Stimulated activated naive CD4-positive, alpha-beta T cell (primary cell): ENCODE results near the gene C19orf12.
"Not testable (repeated sequence)": the region's sequence is repeated elsewhere in the genome, so short reads cannot be mapped to it uniquely, and the experiment has no call there.

ENCODE experiments used
- DNase-seq, 6 experiments: peaks; one replicate each; lab custom pipeline; 2025; lab: John Stamatoyannopoulos, UW

Gene C19orf12

DNA sequence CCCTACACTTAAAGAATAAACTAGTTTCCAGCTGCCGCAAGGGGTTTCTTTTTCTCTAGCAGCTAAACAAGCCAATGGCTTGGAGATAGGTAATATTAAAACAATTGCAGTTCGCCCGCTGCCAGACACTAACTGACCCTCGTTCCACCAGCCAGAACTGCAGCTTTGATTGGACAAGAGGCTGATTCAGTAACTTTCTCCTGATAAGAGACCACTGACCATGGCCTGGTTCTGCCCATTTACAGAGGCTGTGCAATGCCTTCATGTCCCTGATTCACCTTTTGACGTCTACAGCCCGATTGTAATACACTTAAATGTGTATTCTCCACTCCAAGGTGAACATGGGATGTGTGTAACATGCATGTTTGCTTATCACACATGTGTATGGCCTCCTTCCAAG lies 12.8 kb upstream of the C19orf12 start:
- no peak for DNase-seq

DNA sequence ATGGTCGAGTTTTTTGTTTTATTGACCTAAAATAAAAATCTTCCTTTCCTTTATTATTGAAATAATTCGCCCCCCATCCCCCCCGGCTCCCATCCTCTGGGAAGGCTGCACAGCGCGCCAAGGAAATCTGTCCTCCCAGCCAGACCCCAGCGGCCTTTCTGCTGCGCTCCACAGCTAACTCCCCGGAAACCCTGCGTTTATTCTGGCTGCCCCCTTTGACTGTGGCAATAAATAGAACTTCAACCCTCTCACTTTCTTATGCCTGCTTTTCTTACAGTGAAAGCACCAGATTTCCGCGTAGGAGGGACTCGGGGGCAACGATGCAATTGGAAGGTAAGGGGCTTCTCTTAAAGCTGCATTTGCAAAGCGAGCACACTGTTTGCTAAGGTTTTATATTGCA lies 9.7 kb upstream of the C19orf12 start:
- DNase-seq: no peak

DNA sequence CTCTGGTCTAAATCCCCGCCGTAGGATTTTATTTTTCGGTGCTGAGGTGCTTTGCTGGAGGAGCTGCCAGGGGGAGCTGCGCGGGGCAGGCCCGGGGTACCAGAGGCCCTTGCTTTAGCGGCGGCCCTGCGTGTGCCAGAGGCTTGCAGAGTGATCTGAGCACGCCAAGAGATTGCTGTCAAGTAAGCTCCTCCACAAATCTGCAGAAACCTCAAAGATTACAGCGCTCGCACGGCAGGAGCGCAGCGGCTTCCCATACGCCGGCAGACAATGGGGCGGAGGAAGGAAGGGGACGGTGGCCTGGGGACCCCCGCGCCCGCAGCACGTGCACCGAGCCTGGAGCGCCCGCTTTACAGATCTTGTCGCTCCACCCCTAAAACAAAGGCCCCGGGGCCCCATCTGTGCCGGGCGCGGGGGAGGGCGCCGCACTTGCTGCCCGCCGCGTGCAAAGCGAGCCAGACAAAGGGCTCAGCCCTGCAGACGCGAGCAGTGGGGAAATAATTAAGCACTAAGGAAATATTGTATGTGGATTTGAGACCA lies 9.1 kb upstream of the C19orf12 start:
- peak in 4 of 6 experiments; percentile 10 to 47 (median 29) for DNase-seq

DNA sequence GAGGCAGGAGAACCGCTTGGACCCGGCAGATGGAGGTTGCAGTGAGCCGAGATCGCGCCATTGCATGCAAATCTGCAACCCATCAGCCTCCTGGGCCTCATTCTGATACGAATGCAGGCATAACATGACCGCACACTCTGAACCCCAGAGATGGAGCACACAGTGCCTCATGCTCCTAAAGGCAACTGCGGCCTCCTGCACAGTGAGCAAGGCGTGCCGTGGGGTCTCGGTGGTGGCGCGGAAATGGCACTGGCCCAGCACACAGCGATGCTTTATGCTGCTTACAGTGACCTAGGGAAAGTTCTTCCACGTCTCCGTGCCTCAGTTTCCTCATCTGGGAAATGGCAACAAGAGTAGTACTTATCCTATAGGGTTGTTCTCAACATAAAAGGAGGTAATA lies 2.0 kb upstream of the C19orf12 start:
- no peak for DNase-seq

DNA sequence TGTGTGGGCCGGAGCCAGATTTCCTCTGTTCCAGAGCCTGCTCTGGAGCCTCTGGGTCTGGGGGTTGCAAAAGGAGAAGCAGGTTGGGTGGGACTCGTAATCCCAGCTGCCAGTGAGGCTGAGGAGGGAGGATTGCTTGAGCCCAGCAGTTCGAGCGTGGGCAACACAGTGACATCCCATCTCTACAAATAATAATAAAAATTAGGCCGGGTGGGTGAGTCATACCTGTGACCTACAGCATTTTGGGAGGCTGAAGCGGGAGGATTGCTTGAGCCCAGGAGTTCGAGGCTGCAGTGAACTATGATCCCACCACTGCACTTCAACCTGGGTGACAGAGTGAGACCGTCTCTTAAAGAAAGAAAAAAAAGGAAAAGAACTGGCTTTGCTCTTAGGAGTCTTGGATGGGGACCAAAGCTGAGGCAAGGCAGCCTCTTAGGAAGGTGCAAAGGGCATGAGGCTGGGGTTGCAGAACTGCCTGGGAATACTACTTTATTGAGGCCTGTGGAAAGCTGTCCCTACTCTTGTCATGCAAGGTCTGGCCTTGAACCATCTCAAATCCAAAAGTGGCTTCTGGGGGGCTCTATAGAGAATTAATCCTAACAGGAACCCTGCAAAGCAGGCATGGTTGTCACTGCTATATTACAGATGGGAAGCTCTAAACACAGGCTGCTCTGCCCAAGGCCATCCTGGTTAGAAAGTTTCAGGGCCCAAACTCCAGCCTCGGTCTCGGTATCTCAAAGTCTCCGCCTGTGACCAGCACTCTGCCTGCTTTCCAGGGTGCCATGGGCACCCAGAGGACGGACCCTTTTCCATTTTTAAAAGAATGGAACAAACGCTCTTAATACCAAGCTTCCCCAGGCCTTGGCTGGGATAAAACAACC lies 880 bp upstream of the C19orf12 start:
- DNase-seq: peak in 1 of 6 experiments; percentile 59

DNA sequence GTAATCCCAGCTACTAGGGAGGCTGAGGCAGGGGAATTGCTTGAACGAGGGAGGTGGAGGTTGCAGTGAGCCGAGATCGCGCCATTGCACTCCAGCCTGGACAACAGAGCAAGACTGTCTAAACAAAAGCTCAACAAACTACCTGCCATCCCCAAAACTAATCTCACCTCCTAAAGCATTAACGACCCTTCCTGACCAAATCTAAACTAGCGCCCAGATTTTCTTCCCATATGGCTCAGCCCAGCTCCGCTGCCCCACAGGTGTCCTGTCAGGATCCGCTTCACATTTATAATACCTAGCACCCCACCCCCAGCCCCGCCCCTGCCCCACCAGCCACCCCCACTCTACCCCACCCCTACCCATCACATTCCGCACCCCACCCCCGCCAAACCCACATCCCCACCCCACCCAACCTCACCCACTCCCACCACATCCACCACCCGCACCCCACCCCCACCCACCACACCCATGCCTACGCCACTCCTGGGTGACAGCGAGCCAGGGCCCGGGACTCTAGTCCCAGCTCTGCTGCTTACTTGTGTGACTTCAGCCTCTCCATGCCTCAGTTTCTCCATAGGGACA lies 599 bp downstream of the C19orf12 start:
- peak; percentile 63 to 88 (median 80) for DNase-seq

DNA sequence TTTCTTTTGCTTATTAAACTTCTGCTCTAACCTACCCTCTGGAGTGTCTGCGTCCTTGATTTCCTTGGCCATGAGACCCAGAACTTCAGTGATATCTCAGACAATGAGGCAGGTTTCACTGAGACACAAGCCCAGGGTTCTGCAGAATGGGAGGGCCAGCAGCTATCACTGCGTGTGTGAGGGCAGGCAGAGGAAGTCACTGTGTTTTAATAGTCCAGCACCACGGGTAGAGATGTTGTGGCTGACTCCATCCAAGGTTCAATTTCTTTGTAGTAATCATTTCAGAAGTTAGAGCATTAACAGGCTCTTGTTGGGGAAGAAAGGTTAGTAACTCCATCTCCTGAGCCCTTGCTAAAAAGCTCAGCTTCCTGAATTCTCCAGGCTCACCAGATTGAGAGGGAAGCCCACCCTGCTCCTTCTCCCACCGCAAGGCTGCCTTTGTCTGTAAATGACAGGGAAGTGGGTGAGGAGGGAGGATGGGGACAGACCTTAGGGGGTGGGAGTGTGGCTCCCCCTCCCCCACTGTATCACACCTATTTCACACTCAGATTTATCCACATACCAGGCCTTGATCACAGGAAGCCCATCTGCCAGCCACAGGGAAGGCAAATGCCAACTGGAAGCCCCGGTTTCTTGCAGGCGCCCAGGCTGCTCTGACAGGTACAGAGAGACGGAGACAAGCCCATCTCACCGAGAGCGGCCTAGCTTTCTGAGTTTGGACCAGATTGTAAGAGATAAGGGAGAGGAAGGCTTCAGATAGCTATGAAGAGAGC lies 2.1 kb downstream of the C19orf12 start:
- DNase-seq: peak in 1 of 6 experiments; percentile 12

DNA sequence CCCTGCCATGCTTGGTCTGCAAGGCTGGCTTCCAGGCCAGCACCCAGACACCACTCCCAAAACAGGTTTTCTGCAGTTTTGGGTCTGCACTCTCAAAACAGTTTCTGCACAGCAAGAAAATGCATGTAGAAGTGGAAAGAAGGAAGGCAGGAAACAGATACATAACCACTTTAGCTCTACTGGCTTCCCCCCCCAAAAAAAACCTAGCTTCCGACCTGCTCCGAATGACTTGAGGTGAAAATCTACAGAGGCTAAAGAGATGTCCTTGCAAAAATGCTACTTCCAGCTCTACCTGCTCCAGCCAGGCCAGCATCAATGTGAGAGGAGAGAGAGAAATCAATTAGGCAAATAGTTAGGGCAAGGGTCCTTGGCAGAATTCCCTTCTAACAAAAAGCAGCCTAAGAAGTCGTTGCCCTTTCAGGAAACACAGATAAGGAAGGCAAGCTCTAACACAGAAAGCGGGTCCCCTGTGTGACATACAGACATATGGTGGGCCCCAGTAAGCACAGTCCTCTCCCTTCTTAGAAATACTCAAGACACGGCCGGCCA lies 3.4 kb downstream of the C19orf12 start:
- peak in 3 of 6 experiments; percentile 35 to 58 (median 54) for DNase-seq

DNA sequence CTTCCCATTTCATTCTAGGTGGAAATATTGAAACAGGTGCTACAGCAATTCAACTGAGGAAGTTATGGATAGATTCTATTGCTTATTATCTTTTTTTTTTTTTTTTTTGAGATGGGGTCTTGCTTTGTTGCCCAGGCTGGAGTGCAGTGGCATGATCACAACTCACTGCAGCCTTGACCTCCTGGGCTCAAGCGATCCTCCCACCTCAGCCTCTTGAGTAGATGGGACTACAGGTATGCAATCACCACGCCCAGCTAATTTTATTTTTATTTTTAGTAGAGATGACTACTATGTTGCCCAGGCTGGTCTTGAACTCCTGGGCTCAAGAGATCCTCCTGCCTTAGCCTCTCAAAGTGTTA lies 5.6 kb downstream of the C19orf12 start:
- DNase-seq: not testable (repeated sequence)

DNA sequence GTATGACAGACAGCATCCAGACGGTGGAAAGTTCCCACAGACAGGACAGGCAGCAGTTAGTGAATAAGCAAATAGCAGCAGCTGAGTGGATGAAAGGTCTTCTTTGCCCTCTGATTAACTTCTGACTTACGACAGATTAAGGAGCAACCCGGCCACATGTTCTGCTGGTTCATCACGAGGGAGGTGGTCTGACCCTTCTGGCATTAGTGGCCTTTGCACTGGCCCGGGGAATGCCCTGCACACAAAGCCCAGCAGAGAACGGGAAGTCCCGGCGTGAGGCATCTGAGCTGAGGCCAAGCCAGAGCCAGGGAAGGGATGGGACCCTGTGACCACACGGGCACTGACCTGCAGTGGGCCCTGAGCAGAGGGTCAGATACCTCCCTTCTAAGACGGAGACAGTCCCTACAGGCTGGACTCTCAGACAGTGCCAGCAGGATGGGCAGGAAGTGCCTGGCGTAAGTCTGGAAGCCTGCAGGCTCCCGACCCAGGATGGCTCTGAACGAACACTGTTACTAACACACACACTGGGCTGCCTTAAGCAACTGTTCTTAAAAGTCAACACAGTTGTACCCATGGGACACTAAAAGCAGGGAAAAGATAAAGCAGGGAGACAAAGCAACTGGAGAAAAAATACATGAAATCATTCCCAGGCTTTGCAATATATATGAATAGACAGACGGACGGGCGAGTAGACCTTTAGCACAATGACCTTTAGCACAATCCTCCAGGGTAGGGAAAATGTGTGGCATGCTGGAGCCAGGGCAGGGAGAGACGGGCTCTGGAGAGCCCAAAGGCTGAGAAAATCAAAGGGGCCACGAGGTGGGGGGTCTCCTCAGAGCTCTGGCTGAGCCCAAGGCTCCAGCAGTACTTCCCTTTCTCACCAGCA lies 6.3 kb downstream of the C19orf12 start:
- DNase-seq: no peak

DNA sequence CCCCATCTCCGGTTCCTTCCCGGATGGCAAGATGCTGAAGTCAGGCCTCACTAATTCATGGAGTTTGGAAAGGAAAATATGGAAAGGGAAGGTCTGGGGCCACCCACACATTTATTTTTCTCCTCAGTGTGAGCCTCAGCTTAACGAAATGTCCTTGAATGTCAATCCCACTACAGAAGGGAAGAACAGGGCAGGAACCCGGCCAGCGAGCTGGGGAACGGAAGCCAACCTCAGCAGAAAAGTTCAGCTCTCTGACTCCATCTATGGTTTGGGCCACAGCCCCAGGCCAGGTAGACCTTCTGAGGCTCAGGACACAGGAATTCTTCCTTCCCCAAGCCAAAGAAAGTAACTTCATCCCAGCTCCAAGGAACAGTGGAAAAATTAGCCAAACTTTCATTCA lies 8.4 kb downstream of the C19orf12 start:
- DNase-seq: no peak

DNA sequence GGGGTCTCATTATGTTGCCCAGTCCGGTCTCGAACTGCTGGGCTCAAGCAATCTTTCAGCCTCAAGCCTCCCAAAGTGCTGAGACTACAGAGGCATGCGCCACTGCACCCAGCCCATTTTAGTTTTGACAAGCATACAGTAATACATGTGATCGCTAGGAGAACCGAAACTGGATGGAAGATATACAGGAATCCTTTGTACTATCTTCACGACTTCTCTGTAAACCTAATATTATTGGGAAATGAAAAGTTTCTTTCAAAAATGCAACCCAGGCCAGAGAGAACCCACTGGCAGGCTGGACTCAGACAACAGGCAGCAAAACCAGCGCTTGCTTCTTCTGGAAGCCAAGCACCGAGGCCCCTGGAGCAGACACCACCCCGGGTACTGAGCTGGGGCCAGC lies 9.4 kb downstream of the C19orf12 start:
- no peak for DNase-seq

DNA sequence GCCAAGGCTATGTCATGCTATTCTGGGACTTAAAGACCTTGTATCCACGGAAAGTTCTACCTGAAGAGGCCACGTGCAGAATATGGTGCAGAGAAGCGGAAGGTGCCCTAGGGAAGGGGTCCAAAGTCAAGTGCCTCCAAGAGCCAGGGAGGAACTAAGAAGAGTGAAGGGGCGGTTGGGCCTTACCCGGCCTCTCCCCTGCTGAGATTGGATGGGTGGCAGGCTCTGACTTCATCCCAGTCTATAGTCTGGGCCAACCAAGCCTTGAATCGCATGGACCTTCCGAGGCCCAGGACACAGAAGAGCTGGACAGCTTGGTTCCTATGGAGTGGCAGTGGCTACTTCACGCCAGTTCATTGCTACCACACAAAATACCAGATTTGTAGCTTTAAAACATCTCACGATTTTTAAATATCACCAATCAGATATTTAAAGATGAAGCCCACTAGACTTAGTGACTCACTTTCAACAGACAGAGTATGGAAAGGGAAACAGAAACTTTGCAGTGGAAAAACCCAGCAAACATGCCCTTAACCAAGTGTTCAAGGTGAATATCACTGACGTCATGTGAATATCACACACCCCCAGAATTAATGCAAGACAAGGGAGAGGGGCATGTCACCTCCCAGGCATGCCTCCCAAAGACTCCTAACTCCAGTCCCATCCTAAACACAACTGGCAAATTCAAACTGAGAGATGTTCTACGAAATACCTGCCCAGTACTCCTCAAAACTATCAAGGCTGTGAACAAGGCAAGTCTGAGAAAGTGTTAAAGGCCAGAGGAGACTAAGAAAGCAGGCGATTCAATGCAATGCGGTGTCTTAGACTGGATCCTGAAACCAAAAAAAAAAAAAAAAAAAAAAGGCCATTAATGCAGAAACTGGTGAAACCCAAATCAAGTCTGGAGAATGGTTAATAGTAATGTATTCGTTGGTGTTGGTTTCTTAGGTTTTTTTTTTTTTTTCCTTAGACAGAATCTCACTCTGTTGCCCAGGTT lies 10.2 kb downstream of the C19orf12 start:
- no peak for DNase-seq

DNA sequence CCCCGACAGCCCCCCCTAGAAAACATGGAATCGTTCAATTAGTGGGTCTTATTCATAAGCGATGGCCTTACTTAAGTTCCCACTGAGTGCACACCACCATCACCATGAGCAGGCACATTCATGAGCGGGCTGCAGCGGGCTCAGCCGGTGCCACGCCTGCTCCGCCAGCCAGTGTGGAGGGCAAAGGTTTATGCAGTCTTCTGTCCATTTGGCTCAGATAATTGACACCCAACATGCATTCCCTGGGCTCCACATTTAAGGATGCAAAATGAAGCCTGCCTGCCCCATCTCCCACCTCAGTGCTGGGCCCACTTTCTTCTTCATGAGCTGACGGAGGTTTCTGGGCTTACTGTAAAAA lies 12.1 kb downstream of the C19orf12 start:
- no peak for DNase-seq

DNA sequence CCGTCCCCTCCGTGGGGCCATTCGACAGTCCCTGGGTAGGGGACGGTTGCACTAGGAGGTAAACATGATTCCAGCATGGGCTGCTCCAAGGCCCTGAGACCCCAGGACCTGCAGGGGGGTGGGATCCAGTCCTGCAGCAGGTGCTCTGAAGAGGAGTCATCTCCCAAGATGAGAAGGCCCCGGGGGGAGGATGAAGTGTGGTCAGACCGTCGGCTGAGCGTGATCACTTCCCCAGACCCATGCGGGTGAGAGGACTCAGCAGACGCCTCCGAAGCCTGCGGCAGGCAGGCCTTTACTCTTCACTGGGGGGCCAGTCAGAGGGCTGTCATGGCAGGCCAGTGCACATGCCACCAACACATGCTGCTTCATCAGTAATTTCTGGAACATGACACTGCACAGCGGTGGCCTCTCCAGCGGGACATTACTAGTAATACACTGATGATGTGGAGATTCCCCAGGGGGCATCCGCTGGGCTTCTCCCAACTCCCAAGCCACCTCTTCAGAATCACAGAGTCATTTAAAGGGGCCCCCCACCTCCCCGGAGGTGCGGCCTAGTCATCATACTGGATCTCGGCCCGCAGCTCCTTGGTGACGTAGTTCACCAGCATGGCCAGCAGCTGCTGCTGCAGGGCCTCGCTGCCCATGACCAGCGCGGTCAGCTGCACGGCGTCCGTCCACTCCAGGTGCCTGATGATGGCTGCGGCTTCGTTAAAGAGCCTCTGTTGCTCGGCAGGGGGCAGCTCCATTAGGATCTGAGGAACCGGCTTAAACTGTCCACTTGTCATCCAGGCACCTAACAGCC lies 12.7 kb downstream of the C19orf12 start:
- no peak for DNase-seq

DNA sequence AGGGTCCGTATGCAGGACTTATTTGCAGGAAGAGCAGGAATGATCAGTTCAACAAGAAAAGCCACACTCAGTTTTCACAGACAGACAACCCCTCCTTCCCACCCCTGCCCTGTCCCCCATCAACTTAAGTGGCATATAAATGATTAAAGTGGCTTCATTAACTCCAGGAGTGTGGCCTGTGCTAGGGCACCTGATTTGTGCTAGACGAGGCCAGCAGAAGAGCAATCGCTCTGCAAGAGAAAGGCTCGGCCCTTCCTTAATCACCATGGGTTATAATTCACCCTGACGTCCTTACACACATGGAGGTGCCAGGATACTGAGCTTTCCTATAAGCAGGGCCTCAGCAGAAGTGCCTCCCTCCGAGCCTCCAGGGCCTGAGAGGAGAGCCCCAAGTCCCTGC lies 14.6 kb downstream of the C19orf12 start:
- no peak for DNase-seq

DNA sequence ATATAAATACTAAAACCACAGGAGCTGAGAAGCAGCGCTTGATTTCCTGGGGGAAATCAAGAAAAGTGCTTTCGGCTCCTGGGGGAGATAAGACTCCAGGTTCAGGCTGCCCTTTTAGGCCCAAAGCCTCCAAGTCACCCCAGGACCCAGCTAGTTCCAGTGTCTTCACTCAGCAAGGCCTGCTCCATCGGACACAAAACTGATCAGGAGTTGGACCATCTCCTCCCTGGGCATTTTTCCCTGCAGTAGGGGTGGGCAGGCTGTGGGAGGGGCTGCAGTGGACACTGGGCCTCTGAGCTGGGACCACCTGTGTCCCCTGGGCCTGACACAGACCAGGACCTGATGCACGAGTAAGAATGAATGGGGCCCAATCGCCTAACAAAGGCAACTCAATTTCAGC lies 15.2 kb downstream of the C19orf12 start:
- no peak for DNase-seq

DNA sequence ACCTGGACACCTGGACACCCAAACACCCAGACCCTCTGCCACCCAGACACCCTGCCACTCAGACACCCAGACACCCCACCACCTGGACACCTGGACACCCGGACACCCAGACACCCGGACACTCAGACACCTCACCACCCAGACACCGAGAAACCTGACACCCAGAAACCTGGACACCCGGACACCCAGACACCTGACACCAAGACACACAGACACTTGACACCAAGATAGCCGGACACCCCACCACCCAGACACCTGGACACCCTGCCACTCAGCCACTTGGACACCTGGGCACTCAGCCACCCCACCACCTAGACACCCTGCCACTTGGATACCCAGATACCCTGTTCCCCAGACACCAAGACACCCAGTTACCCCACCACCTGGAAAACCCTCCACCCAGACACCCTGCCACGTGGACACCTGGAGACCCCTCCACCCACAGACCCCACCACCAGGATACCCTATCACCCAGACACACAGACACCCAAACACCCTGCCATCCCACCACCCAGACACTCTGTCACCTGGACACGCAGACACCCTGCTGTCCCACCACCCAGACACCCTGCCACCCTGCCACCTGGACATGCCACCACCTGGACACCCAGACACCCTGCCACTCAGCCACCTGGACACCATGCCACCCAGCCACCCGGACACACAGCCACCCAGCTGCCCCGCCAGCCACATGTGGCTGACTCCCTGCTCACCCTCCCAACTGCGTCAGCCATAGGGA lies 17.4 kb downstream of the C19orf12 start:
- DNase-seq: no peak

DNA sequence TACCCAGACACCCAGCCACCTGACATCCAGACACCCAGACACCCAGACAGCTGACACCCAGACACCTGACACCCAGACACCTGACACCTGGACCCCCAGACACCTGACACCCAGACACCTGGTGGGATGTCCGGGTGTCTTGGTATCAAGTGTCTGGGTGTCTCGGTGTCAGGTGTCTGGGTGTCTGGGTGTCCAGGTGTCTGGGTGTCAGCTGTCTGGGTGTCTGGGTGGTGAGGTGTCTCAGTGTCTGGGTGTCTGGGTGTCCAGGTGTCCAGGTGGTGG lies 18.6 kb downstream of the C19orf12 start:
- no peak for DNase-seq
